Measurements from ENCODE around the gene RANBP3.
"Not testable (repeated sequence)": the region's sequence is repeated elsewhere in the genome, so short reads cannot be mapped to it uniquely, and the experiment has no call there.

RANBP3 gene

DNA sequence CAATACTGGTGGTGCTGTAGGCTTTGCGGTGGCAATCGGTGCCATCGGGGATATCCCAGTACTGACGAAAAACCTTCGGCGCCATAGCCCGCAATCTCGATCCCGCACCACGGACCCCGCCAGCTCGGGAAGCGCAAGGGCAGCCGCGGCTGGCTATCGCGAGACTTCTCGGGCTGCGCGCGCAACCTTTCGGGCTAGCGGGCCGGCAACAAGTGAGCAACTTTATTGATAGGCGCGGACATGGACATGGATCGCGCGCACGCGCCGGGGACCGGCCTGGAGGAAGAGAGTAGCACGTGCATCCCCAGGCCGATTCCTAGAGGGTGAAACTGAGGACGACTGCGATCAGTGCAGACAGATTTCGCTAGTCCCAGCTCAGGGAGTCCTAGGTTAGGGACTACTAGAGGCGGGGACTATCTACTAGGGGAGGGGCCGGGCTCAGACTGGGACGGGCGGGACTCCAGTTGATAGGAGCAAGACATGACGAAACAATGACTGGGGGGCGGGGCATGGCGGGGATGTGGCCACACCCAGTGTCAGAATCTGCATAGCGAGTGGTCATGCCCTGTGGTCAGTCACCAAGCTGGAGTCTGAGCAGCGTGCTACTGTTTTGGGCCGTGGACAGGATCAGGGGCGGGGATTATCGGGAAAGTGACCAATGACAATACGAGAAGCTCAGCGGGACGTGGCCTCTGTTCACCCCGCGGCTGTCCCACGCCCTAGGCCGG lies 74.2 kb downstream of the RANBP3 start, which contains the start of gene NDUFA11:
TSS of gene NDUFA11 (minus strand) at position 167 of the 728 bp plus-strand sequence. CDS start at position 85, 82 bp downstream.
- no peak for DNase-seq (ENCODE audit: low read depth)

DNA sequence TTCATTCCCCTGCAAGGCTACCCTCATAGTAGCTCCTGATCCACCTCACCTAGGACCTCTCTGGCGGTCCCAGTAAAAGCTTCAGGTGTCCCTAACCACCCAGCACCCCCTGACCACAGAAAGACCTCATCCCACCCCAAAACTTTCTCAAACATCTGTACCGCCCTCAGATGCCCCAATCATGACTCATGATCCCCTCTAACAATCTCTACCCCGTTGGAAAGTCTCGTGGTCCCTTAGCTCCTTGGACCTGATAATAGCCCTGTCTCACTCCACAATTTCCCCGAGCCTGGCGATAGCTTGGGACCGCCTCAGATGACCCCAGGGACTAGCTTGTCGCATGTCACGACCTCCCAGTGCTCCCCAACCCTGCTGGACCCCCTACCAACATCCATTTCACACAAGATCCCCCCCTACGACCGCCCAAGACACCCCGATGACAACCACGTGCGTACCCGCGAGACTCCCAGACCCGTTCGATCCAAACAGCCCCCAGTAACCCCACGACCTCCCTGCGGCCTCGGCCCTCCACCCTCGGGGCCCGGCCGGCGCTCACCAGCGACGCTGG lies 74.8 kb downstream of the RANBP3 start:
- DNase-seq (ENCODE audit: low read depth), result peak; percentile 48

GRCh38 chr19:5900976-5901375 lies 77.0 kb downstream of the RANBP3 start:
- DNase-seq (ENCODE audit: low read depth), result no peak

DNA sequence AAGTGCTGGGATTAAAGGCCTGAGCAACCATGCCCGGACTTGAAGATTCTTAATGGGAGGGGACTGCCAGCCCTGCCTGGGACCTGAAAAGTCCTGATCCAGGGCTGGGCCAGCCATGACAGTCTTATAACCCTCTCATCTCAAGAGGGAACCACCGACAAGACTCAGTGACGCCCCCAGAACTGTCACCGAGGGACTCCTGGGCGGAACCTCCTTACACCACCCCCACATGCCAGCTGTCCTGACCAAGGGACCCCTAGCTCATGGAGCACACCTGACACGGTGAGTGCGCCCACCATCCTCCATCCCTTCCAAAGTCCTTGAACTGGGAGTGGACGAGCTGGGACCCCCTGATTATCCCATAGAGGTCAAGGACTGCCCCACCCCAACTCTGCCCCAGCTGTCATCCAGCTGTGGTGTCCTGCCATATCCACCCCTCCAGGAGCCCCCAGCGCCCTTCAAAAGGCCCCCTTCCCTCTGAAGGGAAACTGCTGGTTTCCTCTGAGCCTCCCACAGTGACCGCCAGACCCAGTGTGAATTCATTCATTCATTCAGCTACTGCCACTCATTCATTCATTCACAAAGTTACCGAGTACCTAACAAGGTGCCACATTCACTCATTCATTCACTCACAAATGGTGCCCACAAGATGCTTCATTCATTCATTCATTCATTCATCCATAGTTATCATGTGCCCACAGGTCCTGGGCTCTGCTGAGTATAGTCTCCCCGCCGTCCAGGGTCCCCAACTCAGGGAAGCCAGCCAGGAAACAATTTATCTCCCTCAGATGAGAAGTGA lies 78.0 kb downstream of the RANBP3 start:
- DNase-seq (ENCODE audit: low read depth), result no peak

GRCh38 chr19:5897189-5897969 lies 80.6 kb downstream of the RANBP3 start:
- DNase-seq (ENCODE audit: low read depth), result no peak

- DNase-seq (ENCODE audit: low read depth), result no peak
Measured at GRCh38 chr19:5896365-5897076, 81.4 kb downstream of the RANBP3 start.

- no peak for DNase-seq (ENCODE audit: low read depth)
Measured at GRCh38 chr19:5895890-5896289, 82.0 kb downstream of the RANBP3 start.

GRCh38 chr19:5895409-5895808 lies 82.5 kb downstream of the RANBP3 start:
- DNase-seq (ENCODE audit: low read depth), result no peak

- no peak for DNase-seq (ENCODE audit: low read depth)
Measured at GRCh38 chr19:5894704-5895349, 83.1 kb downstream of the RANBP3 start.

DNA sequence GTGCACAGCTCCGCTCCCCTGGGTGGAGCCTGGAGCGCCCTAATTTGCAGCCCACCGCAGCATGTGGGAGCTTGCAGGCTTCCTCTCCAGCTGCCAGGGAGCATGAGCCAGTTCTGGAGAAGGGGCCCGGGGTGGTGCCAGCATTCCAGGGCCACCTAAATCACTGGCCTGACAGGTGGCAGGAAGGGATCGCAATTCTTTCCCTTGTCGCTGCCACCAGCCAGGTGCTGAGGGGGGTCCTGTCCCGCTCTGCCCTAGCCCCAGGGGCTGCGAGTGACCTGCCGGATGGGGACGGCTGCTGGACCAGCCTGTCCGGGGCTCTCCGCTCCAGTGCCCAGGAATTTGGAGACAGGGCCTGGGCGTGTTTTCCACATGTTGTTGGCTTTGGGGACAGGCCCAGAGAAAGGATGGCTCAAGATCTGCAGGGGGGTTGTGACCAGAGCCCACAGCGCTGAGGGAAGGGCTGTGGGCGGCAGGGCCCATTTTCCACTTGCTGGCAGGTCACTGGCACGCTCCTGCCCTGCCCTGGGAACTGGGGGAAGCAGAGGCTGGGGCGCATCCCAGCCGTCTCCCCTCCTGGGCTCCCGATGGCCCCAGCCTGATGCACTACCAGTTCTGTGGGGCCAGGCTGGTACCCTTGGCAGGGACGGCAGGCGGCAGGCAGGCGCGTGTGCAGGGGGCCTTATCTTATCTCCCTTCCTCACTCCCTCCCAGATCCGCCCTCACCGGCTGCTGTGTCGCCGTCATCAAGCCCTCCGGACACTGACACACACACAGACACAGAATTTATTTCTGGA lies 83.8 kb downstream of the RANBP3 start:
- DNase-seq (ENCODE audit: low read depth), result no peak

- no peak for DNase-seq (ENCODE audit: low read depth)
Measured at GRCh38 chr19:5893296-5893903, 84.5 kb downstream of the RANBP3 start.

GRCh38 chr19:5892772-5893275 lies 85.1 kb downstream of the RANBP3 start:
- DNase-seq (ENCODE audit: low read depth), result no peak

DNA sequence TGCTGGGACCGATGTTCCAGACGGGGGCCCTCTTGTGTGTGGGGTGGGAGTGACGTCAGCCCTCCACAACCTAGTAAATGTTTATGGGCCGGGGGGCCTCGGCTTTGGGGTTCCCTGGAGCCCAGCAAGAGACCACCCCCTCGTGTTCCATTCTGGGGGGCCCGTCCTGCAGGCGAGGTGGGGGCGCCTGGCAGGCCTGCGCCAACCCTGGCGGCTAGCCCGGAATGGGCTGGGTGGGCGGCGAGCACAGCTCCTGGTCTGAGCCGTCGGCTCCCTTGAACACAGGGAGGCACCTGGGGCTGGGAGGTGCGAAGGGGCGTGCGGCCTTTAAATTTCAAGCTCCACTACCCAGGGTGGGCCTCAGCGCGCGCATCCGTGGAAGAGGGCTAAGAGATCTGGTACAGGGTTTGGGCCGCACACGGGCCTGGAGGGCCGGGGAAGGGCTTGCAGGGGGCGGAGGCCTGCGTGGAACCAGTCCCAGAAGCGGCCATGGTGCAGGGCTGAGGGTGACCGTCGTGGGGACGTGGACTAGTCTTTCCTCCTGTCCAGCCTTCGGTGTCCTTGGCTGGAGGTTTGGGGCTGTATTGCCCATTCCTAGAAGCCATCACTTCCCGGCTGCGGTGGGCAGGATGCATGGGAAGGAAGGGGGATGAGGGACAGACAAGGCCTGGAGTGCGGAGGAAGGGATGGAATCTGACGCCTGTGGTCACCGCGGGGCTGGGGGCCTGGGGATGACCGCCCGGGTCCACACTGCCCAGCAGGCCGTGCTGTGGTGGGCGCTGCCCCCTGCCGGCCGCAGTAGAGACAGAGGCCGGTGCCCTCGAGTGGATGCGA lies 85.8 kb downstream of the RANBP3 start:
- DNase-seq (ENCODE audit: low read depth), result peak; percentile 33

GRCh38 chr19:5891572-5891937 lies 86.4 kb downstream of the RANBP3 start:
- no peak for DNase-seq (ENCODE audit: low read depth)

DNA sequence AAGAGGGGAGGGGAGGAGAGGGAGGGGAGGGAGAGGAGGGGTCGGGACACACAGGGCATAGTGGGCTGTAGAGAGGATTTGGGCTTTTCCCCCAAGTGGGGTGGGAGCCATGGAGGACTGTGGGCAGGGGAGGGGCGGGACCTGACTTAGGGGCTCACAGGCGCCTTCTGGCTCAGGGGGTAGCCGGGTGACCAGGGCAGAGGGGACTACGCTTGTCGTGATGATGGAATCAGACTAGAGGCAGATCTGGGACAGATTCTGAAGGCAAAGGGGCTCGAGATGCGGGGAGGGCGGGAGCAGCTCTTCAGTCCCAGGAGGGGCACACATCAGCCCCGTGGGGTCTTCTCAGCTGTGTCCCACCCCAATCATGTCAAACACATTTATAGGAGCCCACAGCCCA lies 87.8 kb downstream of the RANBP3 start:
- no peak for DNase-seq (ENCODE audit: low read depth)

DNA sequence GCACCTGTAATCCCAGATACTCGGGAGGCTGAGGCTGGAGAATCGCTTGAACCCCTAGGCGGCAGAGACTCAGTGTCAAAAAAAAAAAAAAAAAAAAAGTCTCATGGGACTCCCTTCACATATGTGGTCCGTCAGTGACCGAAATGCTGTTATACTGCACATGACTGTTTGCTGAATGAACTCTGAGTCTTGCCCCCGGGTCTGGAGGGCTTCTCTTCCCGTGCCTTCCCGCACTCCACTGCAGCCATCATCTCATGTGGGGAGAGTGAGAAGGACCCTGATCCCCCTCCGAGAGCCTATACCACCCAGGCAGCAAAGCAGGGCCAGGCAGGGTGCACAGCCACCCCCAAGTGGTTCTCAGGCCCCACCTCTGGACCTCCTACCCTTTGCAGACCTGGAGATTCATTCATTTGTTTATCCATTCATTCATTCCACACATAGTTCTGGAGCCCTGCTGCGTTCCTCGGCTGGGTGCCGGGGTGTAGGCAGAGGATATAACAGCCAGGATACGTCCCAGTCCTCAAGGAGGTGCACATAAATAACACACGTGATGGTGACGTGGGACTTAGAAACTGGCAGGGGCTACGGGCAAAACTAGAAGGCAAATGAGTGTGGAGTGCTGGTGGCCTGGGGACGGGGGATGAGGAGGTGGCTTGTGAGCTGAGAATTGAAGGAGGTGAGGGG lies 88.5 kb downstream of the RANBP3 start:
- DNase-seq (ENCODE audit: low read depth), result peak; percentile 34

- not testable (repeated sequence) for DNase-seq (ENCODE audit: low read depth)
Measured at GRCh38 chr19:5884065-5884811, 93.7 kb downstream of the RANBP3 start.

Data from amniotic epithelial cell (primary cell).